Ishikawa (cell line): ENCODE data around the gene ZSWIM6.

ENCODE experiments used
- CEBPB ChIP-seq: IDR thresholded peaks from 2 replicates; pipeline ENCODE4 v1.6.1; 2012
- CREB1 ChIP-seq: IDR thresholded peaks from 2 replicates; pipeline ENCODE4 v1.6.1; 2012; ENCODE audit warnings: low read depth
- EGR1 ChIP-seq: IDR thresholded peaks from 2 replicates; pipeline ENCODE4 v1.6.1; 2012
- EP300 ChIP-seq: IDR thresholded peaks from 2 replicates; pipeline ENCODE4 v1.6.1; 2012; ENCODE audit warnings: borderline replicate concordance
- FOXM1 ChIP-seq: IDR thresholded peaks from 2 replicates; pipeline ENCODE4 v1.6.1; 2012; ENCODE audit warnings: low read depth, borderline replicate concordance
- NFIC ChIP-seq: IDR thresholded peaks from 2 replicates; pipeline ENCODE4 v1.6.1; 2012
- RAD21 ChIP-seq: IDR thresholded peaks from 2 replicates; pipeline ENCODE4 v1.6.1; 2012; ENCODE audit warnings: low read depth
- TAF1 ChIP-seq: IDR thresholded peaks from 2 replicates; pipeline ENCODE4 v1.6.1; 2012; ENCODE audit warnings: low read depth, mild to moderate bottlenecking
- TCF12 ChIP-seq: IDR thresholded peaks from 2 replicates; pipeline ENCODE4 v1.6.1; 2012; ENCODE audit warnings: low read depth
- TEAD4 ChIP-seq: IDR thresholded peaks from 2 replicates; pipeline ENCODE4 v1.6.1; 2012
- YY1 ChIP-seq: IDR thresholded peaks from 2 replicates; pipeline ENCODE4 v1.6.1; 2012; ENCODE audit warnings: low read depth
- ZBTB7A ChIP-seq: IDR thresholded peaks from 2 replicates; pipeline ENCODE4 v1.6.1; 2012; ENCODE audit warnings: low read depth
- TF ChIP-seq, protein P1 (sequence below): IDR thresholded peaks from 2 replicates; pipeline ENCODE4 v1.6.1; 2012
- TF ChIP-seq, protein P2 (sequence below): IDR thresholded peaks from 2 replicates; pipeline ENCODE4 v1.6.1; 2012
- TF ChIP-seq, protein P3 (sequence below): IDR thresholded peaks from 2 replicates; pipeline ENCODE4 v1.6.1; 2012; ENCODE audit warnings: low read depth, mild to moderate bottlenecking

The ZSWIM6 gene

DNA sequence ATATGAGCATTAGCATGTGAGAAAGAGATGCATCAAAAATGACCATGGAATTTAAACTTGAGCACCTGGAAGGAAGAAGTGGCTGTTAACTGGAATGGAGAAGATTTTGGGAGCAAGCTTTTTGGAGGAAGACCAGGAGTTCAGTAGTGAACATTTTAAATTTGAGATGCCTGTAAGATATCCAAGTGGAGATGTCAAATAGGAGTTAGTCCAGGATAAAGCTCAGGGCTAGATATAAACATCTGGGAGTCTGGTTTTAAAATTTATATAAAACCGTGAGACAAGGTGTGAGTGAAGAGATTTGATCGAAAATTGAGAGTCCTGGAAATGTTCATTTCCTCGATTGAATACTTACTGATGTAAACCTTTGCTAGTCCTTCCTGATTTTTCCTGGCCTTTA, 217.5 kb downstream of the ZSWIM6 start:
- no peak for TF ChIP-seq TCF12
- TF ChIP-seq FOXM1: no peak
- TF ChIP-seq ZBTB7A: no peak
- TF ChIP-seq NFIC: no peak
- no peak for TF ChIP-seq TAF1
- TF ChIP-seq, protein P1, sequence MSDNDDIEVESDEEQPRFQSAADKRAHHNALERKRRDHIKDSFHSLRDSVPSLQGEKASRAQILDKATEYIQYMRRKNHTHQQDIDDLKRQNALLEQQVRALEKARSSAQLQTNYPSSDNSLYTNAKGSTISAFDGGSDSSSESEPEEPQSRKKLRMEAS: no peak
- TF ChIP-seq TEAD4: no peak
- TF ChIP-seq RAD21: no peak
- TF ChIP-seq, protein P2, sequence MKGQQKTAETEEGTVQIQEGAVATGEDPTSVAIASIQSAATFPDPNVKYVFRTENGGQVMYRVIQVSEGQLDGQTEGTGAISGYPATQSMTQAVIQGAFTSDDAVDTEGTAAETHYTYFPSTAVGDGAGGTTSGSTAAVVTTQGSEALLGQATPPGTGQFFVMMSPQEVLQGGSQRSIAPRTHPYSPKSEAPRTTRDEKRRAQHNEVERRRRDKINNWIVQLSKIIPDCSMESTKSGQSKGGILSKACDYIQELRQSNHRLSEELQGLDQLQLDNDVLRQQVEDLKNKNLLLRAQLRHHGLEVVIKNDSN: no peak
- no peak for TF ChIP-seq YY1
- TF ChIP-seq CREB1: no peak
- no peak for TF ChIP-seq CEBPB

DNA sequence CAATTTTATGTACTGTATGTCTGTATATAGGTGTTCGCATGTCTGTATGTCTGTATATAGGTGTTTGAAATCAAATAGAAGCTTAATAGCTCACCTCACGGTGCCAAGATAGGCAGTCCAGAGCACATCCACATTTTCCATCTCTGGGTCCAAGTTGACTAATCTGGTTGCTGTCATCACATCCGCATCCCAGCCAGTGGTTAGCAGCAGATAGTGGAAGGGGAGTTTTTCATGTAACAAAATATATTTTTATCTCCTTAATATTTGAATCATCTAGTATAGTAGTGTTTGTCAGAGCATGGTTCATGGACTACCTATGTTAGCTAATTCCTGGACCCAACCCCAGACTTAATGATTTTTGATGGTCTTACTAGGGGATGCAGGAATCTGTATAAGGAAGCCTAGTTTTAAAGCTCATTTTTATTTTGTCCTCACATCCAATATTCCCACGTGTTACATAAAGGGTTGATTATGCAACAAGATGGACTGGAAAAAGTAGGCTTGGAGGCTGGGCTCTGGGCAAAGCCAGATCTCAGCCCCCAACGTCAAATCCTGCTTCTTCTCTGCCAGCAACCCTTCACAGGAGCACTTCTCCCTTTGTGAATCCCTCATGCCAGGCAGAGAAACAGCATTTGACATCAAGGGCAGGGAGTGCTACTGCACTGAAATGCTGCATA, 219.7 kb downstream of the ZSWIM6 start:
- no peak for TF ChIP-seq YY1
- TF ChIP-seq, protein P1: no peak
- no peak for TF ChIP-seq RAD21
- TF ChIP-seq, protein P2: no peak
- TF ChIP-seq FOXM1: no peak
- no peak for TF ChIP-seq CEBPB
- TF ChIP-seq ZBTB7A: no peak
- TF ChIP-seq TAF1: no peak
- TF ChIP-seq, protein P3, sequence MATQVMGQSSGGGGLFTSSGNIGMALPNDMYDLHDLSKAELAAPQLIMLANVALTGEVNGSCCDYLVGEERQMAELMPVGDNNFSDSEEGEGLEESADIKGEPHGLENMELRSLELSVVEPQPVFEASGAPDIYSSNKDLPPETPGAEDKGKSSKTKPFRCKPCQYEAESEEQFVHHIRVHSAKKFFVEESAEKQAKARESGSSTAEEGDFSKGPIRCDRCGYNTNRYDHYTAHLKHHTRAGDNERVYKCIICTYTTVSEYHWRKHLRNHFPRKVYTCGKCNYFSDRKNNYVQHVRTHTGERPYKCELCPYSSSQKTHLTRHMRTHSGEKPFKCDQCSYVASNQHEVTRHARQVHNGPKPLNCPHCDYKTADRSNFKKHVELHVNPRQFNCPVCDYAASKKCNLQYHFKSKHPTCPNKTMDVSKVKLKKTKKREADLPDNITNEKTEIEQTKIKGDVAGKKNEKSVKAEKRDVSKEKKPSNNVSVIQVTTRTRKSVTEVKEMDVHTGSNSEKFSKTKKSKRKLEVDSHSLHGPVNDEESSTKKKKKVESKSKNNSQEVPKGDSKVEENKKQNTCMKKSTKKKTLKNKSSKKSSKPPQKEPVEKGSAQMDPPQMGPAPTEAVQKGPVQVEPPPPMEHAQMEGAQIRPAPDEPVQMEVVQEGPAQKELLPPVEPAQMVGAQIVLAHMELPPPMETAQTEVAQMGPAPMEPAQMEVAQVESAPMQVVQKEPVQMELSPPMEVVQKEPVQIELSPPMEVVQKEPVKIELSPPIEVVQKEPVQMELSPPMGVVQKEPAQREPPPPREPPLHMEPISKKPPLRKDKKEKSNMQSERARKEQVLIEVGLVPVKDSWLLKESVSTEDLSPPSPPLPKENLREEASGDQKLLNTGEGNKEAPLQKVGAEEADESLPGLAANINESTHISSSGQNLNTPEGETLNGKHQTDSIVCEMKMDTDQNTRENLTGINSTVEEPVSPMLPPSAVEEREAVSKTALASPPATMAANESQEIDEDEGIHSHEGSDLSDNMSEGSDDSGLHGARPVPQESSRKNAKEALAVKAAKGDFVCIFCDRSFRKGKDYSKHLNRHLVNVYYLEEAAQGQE: no peak
- TF ChIP-seq CREB1: no peak
- no peak for TF ChIP-seq TCF12
- TF ChIP-seq EGR1: no peak

DNA sequence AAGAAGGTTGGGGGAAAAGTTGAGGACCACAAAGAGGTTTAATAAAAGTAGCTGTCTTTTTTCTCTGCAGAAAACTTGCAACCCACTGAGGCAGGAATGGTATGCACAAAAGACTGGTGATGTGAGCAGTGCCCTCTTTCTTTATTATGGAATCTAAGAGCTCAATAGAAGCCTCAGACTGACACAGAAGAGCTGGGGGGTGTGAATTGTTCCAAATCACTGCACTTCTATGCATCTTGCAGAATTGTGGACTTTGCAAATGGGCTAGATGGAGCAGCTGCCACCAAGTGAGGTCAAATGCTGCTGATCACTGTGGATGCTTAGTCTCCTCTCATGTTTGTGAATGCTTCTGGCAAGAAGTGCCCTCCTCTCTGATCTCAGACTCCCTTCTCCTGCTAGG, 227.1 kb downstream of the ZSWIM6 start:
- TF ChIP-seq, protein P2: no peak
- TF ChIP-seq, protein P3: no peak
- TF ChIP-seq TEAD4 (no peak), YY1 (no peak), EGR1 (no peak), CREB1 (no peak), TAF1 (no peak), ZBTB7A (no peak), FOXM1 (no peak), TCF12 (no peak)
- TF ChIP-seq, protein P1: no peak

DNA sequence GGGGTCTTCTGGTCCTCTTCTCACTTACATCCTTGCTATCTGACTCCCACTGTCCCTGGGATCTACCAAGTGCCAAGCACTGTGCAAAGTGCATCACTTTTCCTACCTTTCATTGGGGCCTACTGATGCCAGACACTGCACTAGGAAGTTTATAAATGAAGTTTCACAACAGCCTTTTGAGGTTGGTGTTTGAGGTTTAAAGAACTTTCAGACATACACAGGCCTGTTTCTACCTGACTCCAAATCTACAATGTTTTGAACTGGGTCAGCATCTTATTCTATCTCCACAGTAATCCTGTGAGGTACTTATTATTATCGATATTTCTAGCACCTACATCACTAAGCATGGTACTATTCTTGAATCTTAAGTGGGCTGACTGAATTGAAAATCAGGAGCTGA, 227.7 kb downstream of the ZSWIM6 start:
- TF ChIP-seq NFIC: no peak
- no peak for TF ChIP-seq RAD21
- TF ChIP-seq CEBPB: no peak
- no peak for TF ChIP-seq CREB1
- TF ChIP-seq, protein P2: no peak
- TF ChIP-seq ZBTB7A: no peak
- no peak for TF ChIP-seq EGR1
- TF ChIP-seq, protein P1: no peak
- TF ChIP-seq YY1: no peak
- no peak for TF ChIP-seq EP300
- no peak for TF ChIP-seq TAF1
- no peak for TF ChIP-seq FOXM1
- TF ChIP-seq, protein P3: no peak
- TF ChIP-seq TEAD4: no peak
